Cardiac fibroblast (primary cell): Measurements from ENCODE around the gene LAMTOR5.
"Not testable (repeated sequence)": the region's sequence is repeated elsewhere in the genome, so short reads cannot be mapped to it uniquely, and the experiment has no call there.

Experiments
- DNase-seq, 2 donors: peaks; one replicate each; pipeline versions ENCODE4 v3.0.0 to v3.0.0-alpha.2; 2010; ENCODE audit warnings: low read depth in 2 of 2
- H3K4me3 ChIP-seq, 2 donors: replicated peaks in 1 of 2; 1 replicate in 1 of 2; 2 replicates in 1 of 2; pipeline ENCODE4 v1.5.1; 2011; ENCODE audit warnings: low read depth in 2 of 2, low read length in 2 of 2, mild to moderate bottlenecking in 2 of 2, moderate library complexity in 1 of 2
- CTCF ChIP-seq: IDR thresholded peaks from one replicate; pipeline ENCODE4 v1.5.1; 2011; ENCODE audit warnings: low read depth, mild to moderate bottlenecking, low read length, inconsistent platforms

The LAMTOR5 gene

GRCh38 chr1:110420023-110420662 is 12.6 kb upstream of the LAMTOR5 start:
- TF ChIP-seq CTCF, result no peak
- DNase-seq, result no peak
- H3K4me3 ChIP-seq, result no peak overlapping the region

GRCh38 chr1:110418729-110419128 is 11.2 kb upstream of the LAMTOR5 start:
- H3K4me3 ChIP-seq, result no peak overlapping the region
- DNase-seq, result no peak
- TF ChIP-seq CTCF, result no peak

GRCh38 chr1:110413045-110413444 is 5.6 kb upstream of the LAMTOR5 start:
- not testable (repeated sequence) for H3K4me3 ChIP-seq, DNase-seq

DNA sequence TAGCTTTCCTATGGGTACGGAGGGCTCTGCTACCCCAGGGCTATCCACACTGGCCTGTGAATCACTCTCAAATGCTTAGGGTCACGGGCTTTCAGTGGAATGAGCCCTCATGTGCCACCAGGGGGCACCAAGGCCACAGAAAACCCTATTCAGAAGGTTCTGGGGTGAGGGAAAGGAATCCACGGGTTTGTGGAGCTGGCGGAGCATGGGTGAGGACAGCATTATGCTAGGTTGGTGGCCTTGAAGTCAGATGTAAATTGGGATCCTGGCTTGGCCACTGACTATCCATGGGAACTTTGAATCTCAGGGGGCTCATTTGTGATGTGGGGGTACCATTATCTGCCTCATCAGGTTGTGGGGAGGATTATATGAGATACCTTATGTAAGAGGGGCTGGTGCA is 5.1 kb upstream of the LAMTOR5 start:
- H3K4me3 ChIP-seq, result no peak overlapping the region
- DNase-seq, result peak; percentile 80 to 81
- TF ChIP-seq CTCF, result peak; percentile 82

DNA sequence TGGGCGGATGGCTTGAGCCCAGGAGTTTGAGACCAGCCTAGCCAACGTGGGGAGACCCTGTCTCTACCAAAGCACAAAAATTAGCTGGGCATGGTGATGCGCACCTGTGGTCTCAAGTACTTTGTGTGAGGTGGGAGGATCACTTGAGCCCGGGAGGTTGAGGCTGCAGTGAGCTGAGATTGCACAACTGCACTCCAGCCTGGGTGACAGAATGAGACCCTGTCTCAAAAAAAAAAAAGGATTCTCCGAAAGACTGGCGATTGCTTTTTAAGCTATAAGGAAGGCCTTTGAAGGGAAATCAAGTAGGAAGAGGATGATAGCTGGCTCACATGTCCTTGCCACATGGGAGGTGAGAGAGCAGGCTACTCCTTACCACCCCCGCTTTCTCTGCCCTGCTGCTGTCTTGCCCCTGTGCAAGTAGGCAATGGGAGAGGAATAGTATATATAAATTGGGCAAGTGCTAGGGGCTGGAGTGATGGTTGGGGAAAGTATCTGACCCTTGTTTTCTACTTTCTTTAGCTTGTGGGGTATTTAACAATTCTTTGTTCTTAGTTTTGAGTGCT is 3.8 kb upstream of the LAMTOR5 start:
- DNase-seq, result no peak
- no peak overlapping the region for H3K4me3 ChIP-seq
- TF ChIP-seq CTCF, result no peak

DNA sequence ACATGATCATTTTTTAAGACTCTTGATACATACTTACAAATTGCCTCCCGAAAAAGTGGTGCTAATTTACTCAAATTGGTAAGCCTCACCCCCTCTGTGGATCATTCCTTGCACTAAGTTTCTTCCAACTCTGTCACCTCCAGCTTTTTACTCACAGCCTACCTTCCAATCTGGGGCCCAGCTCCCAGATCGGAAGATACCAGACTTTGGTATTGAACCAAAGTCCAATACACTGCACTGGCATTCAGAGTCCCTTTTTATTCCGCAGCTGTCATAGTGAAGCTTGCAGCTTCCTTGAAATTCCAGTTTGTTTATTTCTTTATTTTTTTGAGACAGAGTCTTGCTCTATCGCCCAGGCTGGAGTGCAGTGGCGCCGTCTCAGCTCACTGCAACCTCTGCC is 1.8 kb upstream of the LAMTOR5 start:
- no peak for DNase-seq
- no peak for TF ChIP-seq CTCF
- H3K4me3 ChIP-seq, result no peak overlapping the region

DNA sequence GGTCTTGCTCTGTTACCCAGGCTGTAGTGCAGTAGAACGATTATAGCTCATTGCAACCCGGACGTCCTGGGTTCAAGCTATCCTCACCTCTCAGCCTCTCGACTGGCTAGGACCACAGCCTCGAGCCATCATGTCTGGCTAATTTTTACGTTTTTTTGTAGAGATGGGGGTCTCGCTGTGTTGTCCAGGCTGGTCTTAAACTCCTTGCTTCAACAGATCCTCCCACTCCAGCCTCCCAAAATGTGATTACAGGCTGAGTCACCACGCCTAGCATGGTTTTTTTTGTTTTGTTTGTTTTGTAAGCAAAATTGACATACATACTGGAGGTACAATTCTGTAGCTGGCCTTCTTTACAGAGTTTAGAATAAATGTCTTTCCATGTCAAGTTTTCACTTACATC is 994 bp upstream of the LAMTOR5 start:
- H3K4me3 ChIP-seq, result no peak overlapping the region
- TF ChIP-seq CTCF, result no peak
- peak in 1 of 2 donors; percentile 15 for DNase-seq

DNA sequence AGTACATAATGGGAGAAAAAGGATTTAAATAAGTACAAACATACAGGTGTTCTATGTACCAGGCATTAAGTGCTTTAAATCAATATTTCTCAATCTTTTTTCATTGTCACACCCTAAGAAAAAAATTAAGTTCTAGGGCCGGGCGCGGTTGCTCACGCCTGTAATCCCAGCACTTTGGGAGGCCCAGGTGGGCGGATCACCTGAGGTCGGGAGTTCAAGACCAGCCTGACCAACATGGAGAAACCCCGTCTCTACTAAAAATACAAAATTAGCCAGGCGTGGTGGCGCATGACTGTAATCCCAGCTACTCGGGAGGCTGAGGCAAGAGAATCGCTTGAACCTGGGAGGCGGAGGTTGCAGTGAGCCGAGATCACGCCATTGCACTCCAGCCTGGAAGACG is 1.1 kb downstream of the LAMTOR5 start:
- H3K4me3 ChIP-seq, result peak overlapping the region; percentile 77 to 89
- DNase-seq, result not testable (repeated sequence)
